GM21515 (cell line): ENCODE measurements around the gene ADGRA1.
"Not testable (repeated sequence)": the region's sequence is repeated elsewhere in the genome, so short reads cannot be mapped to it uniquely, and the experiment has no call there.

ENCODE experiments used
- ATAC-seq: cut with Tn5 transposase; IDR thresholded peaks from one replicate; pipeline ENCODE4 v1.9.1; 2021; ENCODE audit not compliant: unreplicated experiment

The ADGRA1 gene, protein sequence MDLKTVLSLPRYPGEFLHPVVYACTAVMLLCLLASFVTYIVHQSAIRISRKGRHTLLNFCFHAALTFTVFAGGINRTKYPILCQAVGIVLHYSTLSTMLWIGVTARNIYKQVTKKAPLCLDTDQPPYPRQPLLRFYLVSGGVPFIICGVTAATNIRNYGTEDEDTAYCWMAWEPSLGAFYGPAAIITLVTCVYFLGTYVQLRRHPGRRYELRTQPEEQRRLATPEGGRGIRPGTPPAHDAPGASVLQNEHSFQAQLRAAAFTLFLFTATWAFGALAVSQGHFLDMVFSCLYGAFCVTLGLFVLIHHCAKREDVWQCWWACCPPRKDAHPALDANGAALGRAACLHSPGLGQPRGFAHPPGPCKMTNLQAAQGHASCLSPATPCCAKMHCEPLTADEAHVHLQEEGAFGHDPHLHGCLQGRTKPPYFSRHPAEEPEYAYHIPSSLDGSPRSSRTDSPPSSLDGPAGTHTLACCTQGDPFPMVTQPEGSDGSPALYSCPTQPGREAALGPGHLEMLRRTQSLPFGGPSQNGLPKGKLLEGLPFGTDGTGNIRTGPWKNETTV

DNA sequence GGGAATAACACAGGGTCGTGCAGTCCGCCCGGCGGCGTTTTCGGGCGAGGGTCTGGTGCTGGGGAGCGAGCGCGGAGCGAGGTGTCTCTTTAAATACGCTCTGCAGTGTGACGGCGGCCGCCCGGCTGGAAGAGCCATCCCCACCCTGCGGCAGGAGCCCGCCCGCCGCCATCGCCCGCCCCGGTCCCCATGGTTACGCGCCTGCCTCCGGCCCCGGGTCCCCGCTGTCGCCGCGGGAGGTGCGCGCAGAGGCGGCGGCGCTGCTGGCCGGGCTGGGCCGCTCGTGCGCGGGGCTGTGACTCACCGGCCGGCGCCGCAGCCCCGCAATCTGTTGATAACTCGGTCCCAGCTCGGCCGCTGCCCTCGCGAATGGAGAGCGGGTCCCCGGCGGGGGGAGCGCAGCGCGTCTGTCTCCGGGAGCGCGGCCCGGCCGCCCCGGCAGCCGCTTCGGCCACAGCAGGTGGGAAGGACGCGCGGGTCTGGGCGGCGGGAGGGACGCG, at the start of gene ADGRA1:
TSS of gene ADGRA1 (plus strand) at position 246 of the 500 bp plus-strand sequence. CDS start 986 bp downstream, outside the sequence.
- no peak for ATAC-seq

- ATAC-seq: no peak
Measured at GRCh38 chr10:133038036-133038823, 49.5 kb upstream of the ADGRA1 start.

- ATAC-seq: no peak
Measured at GRCh38 chr10:133039107-133039802, 48.5 kb upstream of the ADGRA1 start.

DNA sequence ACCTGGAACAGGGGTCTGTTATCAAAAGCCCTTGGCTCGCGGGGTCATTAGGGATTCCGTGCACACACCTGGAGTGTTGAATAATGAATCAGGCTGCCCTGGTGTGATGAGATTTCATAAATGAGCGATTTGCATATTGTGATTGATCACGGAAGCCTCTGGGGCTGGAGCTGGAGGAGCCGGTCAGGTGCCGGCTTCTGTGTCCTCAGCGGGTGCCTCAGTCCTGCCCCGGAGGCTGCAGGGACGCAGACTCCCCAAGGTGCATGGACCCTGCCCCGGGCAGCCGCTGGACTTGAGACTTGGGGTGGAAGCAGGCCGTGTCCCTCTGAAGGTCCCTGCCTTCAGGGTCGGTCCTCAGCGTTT, 47.9 kb upstream of the ADGRA1 start:
- no peak for ATAC-seq

- ATAC-seq: no peak
Measured at GRCh38 chr10:133040198-133040597, 47.5 kb upstream of the ADGRA1 start.

- ATAC-seq: no peak
Measured at GRCh38 chr10:133041101-133041500, 46.6 kb upstream of the ADGRA1 start.

- ATAC-seq: no peak
Measured at GRCh38 chr10:133042061-133042460, 45.7 kb upstream of the ADGRA1 start.

- ATAC-seq: no peak
Measured at GRCh38 chr10:133042816-133043215, 44.9 kb upstream of the ADGRA1 start.

- no peak for ATAC-seq
Measured at GRCh38 chr10:133043541-133044225, 44.0 kb upstream of the ADGRA1 start.

DNA sequence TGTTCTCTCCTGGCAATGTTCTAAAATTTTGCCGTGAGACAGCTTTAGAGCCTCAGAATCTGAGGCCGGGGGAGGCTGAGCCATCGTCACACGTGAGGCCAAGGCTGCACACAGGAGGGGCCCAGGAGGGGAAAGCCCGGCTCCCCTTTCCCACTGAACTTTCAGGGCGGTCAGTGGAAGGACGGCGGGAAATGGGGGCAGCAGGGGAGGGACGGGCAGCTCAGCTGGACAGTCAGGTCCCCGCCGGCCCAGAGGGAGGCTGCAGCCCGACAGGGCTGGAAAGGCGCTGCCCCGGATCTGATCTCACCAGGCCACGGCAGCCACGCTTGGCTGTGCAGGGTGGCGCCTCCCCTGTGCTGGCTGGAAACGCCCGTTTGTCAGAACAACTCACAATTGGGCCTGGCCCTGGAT, 43.3 kb upstream of the ADGRA1 start:
- no peak for ATAC-seq

DNA sequence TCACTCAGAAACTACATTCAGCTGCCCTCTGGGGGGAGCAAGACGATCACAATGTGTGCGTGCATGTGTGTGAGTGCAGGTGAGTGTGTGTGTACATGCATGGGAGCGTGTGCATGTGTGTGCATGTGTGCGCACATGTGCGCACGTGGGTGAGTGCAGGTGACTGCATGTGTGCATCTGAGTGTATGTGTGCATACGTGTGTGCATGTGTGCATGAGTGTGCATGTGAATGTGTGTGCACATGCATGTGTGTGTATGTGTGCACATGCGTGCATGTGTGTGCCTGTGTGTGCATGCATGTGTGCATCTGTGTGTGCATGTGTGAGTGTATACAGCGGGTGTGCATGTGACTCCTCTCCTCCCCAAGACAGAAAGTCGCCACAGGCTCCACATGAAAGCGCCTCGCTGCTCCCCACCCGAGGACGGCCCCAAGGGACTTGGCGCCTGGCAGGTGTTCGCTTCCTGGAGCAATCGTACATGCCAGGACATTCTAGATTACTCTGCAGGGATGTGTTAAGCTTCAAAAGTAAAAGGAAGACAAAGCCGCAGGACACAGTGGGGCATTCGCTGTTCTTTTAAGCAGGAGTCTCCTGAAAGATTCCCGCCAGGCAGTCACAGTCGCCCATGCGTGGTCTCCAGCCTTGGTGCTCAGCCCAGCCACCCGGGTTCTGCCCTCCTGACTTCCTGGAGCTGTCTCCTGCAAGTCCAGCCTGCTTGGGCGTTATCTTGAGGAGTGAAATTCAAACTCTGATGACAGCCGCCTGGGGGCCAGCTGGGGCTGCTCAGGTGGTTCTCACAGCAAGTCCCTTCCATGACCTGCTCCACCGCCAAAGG, 42.0 kb upstream of the ADGRA1 start:
- no peak for ATAC-seq

DNA sequence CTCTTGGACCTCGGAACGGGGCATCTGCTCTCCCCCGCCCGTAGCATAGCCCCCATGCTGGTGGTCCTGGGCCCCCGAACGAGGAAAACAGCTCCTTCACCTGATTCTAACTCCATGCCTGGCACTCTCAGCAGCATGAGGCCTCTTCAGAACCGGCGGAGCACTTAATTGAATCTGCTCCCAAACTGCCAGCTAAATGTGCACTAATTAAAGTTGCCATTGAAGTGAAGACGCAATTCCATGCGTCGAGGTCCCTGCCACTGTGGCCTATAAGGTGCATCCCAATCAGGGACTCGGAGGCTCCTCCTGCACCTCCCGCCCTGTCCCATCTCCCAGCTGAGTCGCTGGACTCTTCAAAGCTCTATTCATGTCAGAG, 41.3 kb upstream of the ADGRA1 start:
- no peak for ATAC-seq

GRCh38 chr10:133047526-133048123, 40.1 kb upstream of the ADGRA1 start:
- no peak for ATAC-seq

DNA sequence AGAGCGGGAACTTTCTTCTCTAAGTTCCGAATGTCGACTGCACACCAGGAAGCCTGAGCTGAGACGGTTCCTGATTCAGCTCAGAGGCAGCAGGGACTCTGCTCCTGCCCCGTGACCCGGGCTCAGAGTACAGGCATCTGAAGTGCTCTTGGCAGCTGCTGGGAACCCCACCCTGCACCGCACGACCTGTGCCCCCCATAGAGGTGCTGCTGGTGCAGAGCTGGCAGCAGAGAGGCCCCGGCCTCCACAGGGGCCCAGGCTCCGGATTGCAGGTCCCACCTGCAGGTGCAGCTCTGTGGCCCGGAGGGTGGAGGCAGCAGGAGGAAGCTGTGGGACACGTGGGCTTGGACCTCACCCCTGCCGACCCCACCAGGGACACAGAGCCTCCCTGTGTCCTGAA, 39.5 kb upstream of the ADGRA1 start:
- ATAC-seq: no peak

- ATAC-seq: no peak
Measured at GRCh38 chr10:133048926-133049325, 38.8 kb upstream of the ADGRA1 start.

DNA sequence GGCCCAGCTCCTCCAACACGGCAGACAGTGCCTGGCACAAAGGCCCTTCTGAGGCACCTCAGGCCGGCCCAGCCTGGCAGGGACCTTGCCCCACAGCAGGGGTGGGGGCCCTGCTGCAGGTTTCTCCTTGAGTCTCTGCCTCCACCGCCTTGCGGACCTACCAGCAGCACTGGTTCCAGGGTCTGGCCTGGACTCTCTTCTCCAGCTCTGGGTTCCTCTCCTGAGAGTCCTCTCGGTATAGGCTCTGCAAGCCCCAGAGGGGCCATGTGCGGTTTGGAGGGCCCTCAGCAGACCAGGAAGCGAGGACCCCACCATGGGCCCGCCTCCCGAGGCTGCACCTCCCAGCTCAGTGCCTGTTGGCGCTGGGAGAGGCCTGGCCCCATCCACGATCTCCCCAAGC, 38.1 kb upstream of the ADGRA1 start:
- no peak for ATAC-seq

DNA sequence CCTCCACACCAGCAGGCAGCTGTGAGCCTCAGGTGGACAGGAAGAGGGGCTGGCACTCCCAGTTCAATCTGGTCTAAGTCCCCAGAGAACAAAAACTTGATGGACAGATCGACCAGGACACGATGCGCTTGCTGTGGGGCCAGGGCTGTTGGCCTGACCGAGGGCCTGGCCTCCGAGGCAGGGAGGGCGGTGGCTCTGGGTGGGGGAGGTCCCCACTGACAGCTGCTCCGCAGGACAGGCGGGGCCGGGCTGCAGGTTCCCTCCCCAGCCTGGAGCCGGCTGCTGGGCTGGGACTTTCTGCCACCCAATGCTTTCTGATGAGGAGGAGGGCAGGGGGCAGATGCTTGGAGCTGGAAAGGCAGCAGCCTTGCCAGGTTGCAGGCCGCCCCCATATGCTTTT, 37.4 kb upstream of the ADGRA1 start:
- no peak for ATAC-seq

- no peak for ATAC-seq
Measured at GRCh38 chr10:133052076-133052475, 35.6 kb upstream of the ADGRA1 start.

DNA sequence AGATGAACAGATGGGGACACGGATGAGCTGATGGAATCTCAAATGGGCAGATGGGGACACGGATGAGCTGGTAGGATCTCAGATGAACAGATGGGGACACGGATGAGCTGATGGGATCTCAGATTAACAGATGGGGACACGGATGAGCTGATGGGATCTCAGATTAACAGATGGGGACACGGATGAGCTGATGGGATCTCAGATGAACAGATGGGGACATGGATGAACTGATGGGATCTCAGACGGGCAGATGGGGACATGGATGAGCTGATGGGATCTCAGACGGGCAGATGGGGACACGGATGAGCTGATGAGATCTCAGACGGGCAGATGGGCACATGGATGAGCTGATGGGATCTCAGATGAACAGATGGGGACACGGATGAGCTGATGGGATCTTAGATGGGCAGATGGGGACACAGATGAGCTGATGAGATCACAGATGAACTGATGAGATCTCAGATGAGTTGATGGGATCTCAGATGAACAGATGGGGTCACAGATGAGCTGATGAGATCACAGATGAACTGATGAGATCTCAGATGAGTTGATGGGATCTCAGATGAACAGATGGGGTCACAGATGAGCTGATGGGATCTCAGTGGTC, 34.1 kb upstream of the ADGRA1 start:
- ATAC-seq: not testable (repeated sequence)
